Heart left ventricle (tissue), 13 donors: ENCODE data around the gene ADAM19.

ENCODE experiments used
- POLR2A ChIP-seq, 2 donors: fragments of 450-650 bp; IDR thresholded peaks; one replicate each; pipeline ENCODE4 v1.6.1; 2017; ENCODE audit warnings: antibody characterized with exemption in 2 of 2, mild to moderate bottlenecking in 2 of 2, moderate library complexity in 2 of 2
- TF ChIP-seq, protein P1 (sequence below), 12 donors: fragments of 200-600 bp; sonication (generic) in 4 of 12; IDR thresholded peaks; one replicate each; pipeline versions ENCODE4 v1.5.0 to v1.8.0; 2018 to 2022; ENCODE audit warnings: antibody characterized with exemption in 12 of 12, mild to moderate bottlenecking in 5 of 12
- donor health status: ischemic (EF 13 %, LVEDD 7.1; RV severe dilation, severe dysfunction).
- donor health status: DM: no; HTN: yes; CAD: no.
- donor health status: DM: no; HTN: no; CAD: no.
- donor health status: ischemic (EF 25% LVEDD 6.9; RV normal size, moderate dysfunction).
- donor health status: ischemic (EF 25% LVEDD 5.7; RV mildly dilated, moderate dysfunction).
- donor health status: ischemic (EF 35%, LVEDD 5.7; RV mildly dilated, moderate dysfunction).
- donor health status: nonischemic (EF 11% LVEDD 7.7; RV severe dilation, severe dysfunction).
- donor health status: DM: yes; HTN: yes; CAD: no.
- donor health status: PGD.
- donor health status: ischemic (EF 29% LVEDD 5.4; RV normal size, mild dysfunction).
- donor health status: nonischemic (EF 23%, LVEDD 6.1; RV moderate dilation, normal function).

GRCh38 chr5:157550663-157551062, 24.9 kb downstream of the ADAM19 start:
- TF ChIP-seq, protein P1, sequence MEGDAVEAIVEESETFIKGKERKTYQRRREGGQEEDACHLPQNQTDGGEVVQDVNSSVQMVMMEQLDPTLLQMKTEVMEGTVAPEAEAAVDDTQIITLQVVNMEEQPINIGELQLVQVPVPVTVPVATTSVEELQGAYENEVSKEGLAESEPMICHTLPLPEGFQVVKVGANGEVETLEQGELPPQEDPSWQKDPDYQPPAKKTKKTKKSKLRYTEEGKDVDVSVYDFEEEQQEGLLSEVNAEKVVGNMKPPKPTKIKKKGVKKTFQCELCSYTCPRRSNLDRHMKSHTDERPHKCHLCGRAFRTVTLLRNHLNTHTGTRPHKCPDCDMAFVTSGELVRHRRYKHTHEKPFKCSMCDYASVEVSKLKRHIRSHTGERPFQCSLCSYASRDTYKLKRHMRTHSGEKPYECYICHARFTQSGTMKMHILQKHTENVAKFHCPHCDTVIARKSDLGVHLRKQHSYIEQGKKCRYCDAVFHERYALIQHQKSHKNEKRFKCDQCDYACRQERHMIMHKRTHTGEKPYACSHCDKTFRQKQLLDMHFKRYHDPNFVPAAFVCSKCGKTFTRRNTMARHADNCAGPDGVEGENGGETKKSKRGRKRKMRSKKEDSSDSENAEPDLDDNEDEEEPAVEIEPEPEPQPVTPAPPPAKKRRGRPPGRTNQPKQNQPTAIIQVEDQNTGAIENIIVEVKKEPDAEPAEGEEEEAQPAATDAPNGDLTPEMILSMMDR (IDR thresholded peaks at IDR 0.05), result no peak
- TF ChIP-seq POLR2A (IDR thresholded peaks at IDR 0.05), result no peak
